Astrocyte of the cerebellum (primary cell): ENCODE measurements around the gene NCK2.

Source experiments
- DNase-seq: peaks from one replicate; pipeline ENCODE4 v3.0.0-alpha.2; 2011; ENCODE audit warnings: low read depth
- H3K4me3 ChIP-seq: 2 replicates; pipeline ENCODE4 v1.5.1; 2011; ENCODE audit warnings: mild to moderate bottlenecking, low read depth, low read length, moderate library complexity
- CTCF ChIP-seq: IDR thresholded peaks from 2 replicates; pipeline ENCODE4 v1.5.1; 2012; ENCODE audit warnings: low read length, low read depth, moderate library complexity, mild to moderate bottlenecking; ENCODE audit errors: missing control alignments
- in situ Hi-C: cut with HindIII; loops from 2 replicates; pipeline ENCODE4 v1.10.0; 2017; ENCODE audit warnings: low sequenced_read_pairs

NCK2 gene

DNA sequence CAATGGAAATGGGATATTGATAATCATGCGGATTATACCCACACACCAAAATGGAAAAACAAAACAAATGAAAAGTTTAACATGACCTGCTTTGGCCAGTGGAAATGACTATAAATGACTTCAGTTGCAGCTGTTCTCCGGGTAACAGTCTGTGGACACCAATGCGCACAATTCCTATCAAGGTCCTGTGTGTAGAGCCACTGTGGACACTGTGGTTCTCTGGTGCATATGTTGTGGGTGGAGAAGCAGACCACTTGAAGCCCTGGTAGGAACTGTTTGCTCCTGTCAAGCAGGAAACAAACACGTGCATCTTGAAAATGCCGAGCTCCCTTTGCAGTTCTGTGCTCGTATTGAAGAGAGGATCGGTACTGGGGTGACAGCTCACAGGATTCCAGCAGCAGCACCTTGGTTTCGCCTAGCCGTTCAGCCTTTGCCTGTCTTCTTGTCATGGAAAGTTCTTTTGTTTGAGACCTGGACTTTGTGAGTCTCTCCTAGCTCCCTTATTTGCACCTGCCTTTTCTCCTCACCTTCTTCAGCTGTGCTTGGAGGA is 32.9 kb downstream of the NCK2 start:
- in situ Hi-C loops: no loop called here
- no peak overlapping the region for H3K4me3 ChIP-seq
- DNase-seq: no peak
- TF ChIP-seq CTCF: no peak

DNA sequence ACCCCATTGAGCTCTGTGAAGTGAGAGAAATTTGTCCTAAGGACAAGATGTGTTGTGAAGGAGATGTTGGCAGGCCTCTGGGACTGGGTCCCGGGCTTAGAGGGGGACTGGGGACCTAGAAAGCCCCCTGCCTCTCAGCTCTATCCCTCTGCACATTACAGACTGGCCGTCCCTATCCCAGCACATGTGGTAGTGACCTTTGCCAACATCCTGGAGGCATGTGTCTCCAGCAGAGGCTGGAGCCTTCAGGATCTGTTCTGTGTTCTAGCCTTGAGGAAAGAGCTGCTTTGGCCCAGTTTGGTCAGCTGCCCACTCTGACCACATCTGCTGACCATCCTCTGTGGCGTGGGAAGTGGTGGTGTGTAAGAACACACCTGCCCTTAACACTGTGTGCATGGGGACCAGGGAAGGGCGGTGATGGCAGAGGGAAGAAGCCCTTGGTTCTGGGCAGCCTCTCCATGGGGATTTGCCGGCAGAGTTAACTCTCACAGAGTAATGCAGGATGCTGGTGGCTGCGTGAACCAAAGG is 33.4 kb downstream of the NCK2 start:
- no peak for TF ChIP-seq CTCF
- no peak for DNase-seq
- no peak overlapping the region for H3K4me3 ChIP-seq
- in situ Hi-C loops: no loop called here

DNA sequence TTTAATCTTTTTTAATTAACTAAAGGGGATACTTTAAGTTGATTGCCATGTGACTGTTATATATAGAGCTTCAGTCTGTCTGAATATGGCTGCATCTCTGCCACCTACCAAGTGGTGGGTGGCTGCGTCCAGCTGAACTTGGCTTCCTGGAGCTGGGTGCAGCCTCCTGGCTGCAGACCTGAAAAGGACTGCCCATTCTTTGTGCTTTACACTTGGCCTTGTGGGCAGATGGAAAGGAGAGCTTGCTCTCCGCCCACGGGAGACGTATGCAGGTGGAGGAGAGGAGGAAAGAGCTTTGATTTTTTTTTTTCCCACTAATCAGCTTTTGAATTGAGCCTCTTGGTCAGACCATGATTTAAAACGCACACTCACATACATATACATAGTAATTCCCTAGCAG is 34.7 kb downstream of the NCK2 start:
- in situ Hi-C loops: no loop called here
- H3K4me3 ChIP-seq: no peak overlapping the region
- no peak for DNase-seq
- no peak for TF ChIP-seq CTCF

GRCh38 chr2:105780606-105781005 is 35.9 kb downstream of the NCK2 start:
- no peak overlapping the region for H3K4me3 ChIP-seq
- no peak for DNase-seq
- in situ Hi-C loops: no loop called here
- TF ChIP-seq CTCF: no peak

DNA sequence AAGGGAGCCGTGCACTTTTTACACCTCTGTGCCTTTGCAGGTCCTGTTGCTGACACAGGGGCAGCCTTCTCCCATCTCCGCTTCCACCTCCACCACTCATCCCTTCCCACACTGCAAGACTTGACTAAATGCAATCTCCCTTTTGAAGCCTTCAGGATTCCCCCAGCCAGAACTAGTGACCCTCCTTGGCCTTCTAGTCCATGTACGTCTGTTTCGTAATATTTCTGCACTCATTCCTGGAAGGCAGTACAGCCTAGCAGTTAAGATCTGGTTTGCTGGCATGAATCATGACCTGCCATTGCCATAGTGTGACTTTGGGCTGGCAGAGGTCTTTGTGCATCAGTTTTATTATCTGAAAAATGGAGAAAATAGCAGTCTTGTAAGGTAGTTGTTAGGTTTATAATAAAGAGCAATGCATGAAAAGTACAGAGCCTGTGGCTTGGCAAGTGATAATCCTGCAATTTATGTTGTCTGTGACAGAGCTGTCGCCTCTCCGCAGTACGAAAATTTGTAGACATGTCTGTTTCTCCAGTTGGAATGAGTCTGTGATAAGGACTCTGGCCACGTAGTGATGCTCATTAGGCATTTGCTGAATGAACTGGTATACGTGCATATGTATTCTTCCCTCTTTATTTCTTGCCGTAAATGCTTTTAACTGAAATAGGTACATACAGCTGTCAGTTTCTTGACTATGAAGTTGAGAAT is 36.7 kb downstream of the NCK2 start:
- H3K4me3 ChIP-seq: no peak overlapping the region
- DNase-seq: no peak
- in situ Hi-C loops: no loop called here
- TF ChIP-seq CTCF: no peak

DNA sequence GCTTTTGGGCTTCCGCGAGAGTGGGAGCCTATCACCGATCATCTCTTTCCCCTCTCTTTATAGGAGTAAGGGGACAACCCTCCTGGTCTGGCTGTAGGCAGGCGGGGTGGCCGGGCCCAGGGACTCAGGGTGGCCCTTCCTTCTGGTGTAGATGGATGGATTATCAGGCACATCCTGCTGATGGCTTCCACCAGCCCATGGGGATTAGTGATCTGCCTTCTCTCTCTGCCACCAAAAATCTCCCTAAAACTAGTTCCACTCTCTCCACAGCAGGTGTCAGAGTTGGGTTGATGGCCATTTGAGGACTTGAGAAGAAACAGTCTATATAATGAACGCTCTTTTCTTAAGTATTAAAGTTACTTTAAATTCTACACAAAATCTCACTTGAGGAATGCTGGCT is 37.4 kb downstream of the NCK2 start:
- in situ Hi-C loops: no loop called here
- no peak overlapping the region for H3K4me3 ChIP-seq
- DNase-seq: no peak
- TF ChIP-seq CTCF: no peak
